Uterus (tissue), 4 donors: ENCODE measurements around the gene ZFAND3. TPM values are rescaled to one million over a fixed set of nuclear protein-coding genes. Genes with fewer than 3 reads are reported as not detected.

Experiments used
- DNase-seq, 2 donors: peaks; one replicate each; pipeline ENCODE4 v3.0.0-alpha.2; 2019 to 2020
- H3K27ac ChIP-seq, 2 donors: fragments of 200-600 bp; sonication (generic); 1 replicate in 1 of 2; 2 replicates in 1 of 2; pipeline ENCODE4 v1.5.1; 2016 to 2018
- H3K27me3 ChIP-seq, 2 donors: fragments of 200-600 bp; sonication (generic); one replicate each; pipeline ENCODE4 v1.5.1; 2018 to 2019; ENCODE audit warnings: control low read depth in 1 of 2
- H3K36me3 ChIP-seq, 2 donors: fragments of 200-600 bp; sonication (generic); one replicate each; pipeline ENCODE4 v1.5.1; 2019; ENCODE audit warnings: control low read depth in 1 of 2
- H3K4me1 ChIP-seq, 2 donors: fragments of 200-600 bp; sonication (generic); one replicate each; pipeline ENCODE4 v1.5.1; 2018 to 2019; ENCODE audit warnings: control low read depth in 1 of 2
- H3K4me3 ChIP-seq, 2 donors: fragments of 200-600 bp; sonication (generic); 1 replicate in 1 of 2; 2 replicates in 1 of 2; pipeline ENCODE4 v1.5.1; 2018 to 2019; ENCODE audit warnings: mild to moderate bottlenecking in 1 of 2
- H3K9me3 ChIP-seq, 2 donors: fragments of 200-600 bp; sonication (generic); one replicate each; pipeline ENCODE4 v1.5.1; 2019; ENCODE audit warnings: control low read depth in 1 of 2
- POLR2A ChIP-seq, 2 donors: fragments of 450-650 bp; IDR thresholded peaks; one replicate each; pipeline ENCODE4 v1.6.1; 2016; ENCODE audit warnings: antibody characterized with exemption in 2 of 2, mild to moderate bottlenecking in 1 of 2, moderate library complexity in 1 of 2
- intact Hi-C: fragments of 100-400 bp; cut with DNase I; formaldehyde crosslinking; loops from one replicate; pipeline ENCODE4 v1.15.1; 2023; ENCODE audit warnings: low total_unique reads
- total RNA-seq, 4 donors: library from RNA; depleted of rRNA in 3 of 4; stranded (reverse); fragments of >200 nt in 3 of 4; gene quantifications; one replicate each; pipeline versions ENCODE4 v1.1.0 to v1.2.4, GENCODE V29; 2014 to 2023
- TF ChIP-seq, protein P1 (sequence below), 4 experiments: fragments of 200-600 bp in 2 of 4; fragments of 450-650 bp in 2 of 4; sonication (generic) in 2 of 4; IDR thresholded peaks; one replicate each; pipeline ENCODE4 v1.5.1; 2016 to 2019; ENCODE audit warnings: antibody characterized with exemption in 4 of 4, mild to moderate bottlenecking in 2 of 4, moderate library complexity in 1 of 4
- donor health status: DM: yes; HTN: yes; CAD: no.

The ZFAND3 gene
- total RNA-seq, 4 donors from 2014 or later, result 5.0 to 81.9 (median 54.6) TPM

DNA sequence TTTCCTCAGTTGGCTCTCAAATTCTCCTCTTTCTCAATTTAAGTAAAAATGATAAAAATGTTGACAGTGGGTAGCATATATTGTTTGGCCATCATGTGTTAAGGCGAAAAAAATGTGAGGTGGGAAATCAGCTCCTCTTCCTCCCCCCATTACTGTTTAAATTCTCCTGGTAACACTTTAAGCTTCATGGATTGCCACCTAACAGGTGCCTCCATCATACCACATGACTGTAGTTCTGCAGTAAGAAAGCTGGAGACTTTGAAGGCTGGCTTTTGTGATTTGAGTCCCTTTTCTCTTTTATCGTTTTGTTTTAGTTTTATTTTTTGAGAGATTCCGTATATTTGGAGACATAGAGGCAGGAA is 1.2 kb downstream of the ZFAND3 start:
- H3K4me1 ChIP-seq, result no peaks in the 10 kb centered on the region
- no peaks in the 10 kb centered on the region for H3K27me3 ChIP-seq
- no peaks in the 10 kb centered on the region for H3K36me3 ChIP-seq
- intact Hi-C loops, result no loop called here
- peak overlapping the region; percentile 87 to 98 for H3K4me3 ChIP-seq
- no peak for DNase-seq
- peak overlapping the region; percentile 95 to 99 for H3K27ac ChIP-seq
- H3K9me3 ChIP-seq, result no peaks in the 10 kb centered on the region
- TF ChIP-seq, protein P1, sequence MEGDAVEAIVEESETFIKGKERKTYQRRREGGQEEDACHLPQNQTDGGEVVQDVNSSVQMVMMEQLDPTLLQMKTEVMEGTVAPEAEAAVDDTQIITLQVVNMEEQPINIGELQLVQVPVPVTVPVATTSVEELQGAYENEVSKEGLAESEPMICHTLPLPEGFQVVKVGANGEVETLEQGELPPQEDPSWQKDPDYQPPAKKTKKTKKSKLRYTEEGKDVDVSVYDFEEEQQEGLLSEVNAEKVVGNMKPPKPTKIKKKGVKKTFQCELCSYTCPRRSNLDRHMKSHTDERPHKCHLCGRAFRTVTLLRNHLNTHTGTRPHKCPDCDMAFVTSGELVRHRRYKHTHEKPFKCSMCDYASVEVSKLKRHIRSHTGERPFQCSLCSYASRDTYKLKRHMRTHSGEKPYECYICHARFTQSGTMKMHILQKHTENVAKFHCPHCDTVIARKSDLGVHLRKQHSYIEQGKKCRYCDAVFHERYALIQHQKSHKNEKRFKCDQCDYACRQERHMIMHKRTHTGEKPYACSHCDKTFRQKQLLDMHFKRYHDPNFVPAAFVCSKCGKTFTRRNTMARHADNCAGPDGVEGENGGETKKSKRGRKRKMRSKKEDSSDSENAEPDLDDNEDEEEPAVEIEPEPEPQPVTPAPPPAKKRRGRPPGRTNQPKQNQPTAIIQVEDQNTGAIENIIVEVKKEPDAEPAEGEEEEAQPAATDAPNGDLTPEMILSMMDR (IDR thresholded peaks at IDR 0.05), result no peak
- no peak for TF ChIP-seq POLR2A (IDR thresholded peaks at IDR 0.05)

DNA sequence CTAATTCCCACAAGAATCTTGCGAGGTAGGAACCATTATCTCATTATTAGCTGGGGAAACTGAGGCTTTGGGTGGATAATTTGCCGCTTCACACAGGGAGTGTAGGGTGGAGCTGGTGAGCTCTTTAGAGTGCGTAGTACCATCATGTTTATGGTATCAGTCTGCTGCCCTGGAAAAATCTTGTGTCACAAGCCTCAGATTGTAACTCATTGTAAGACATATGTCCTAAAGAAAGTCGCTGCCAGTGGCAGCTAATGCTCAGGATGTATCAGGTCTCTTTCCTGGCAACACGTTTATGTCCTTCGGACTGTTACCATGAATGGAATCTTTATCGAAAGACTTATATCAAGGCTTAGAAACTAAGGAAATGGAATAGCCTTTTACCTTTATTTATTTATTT is 1.9 kb downstream of the ZFAND3 start:
- no peaks in the 10 kb centered on the region for H3K36me3 ChIP-seq
- no peak overlapping the region for H3K27ac ChIP-seq
- intact Hi-C loops, result no loop called here
- no peak overlapping the region for H3K4me3 ChIP-seq
- TF ChIP-seq POLR2A (IDR thresholded peaks at IDR 0.05), result no peak
- no peaks in the 10 kb centered on the region for H3K27me3 ChIP-seq
- no peaks in the 10 kb centered on the region for H3K4me1 ChIP-seq
- H3K9me3 ChIP-seq, result no peaks in the 10 kb centered on the region
- no peak for DNase-seq

DNA sequence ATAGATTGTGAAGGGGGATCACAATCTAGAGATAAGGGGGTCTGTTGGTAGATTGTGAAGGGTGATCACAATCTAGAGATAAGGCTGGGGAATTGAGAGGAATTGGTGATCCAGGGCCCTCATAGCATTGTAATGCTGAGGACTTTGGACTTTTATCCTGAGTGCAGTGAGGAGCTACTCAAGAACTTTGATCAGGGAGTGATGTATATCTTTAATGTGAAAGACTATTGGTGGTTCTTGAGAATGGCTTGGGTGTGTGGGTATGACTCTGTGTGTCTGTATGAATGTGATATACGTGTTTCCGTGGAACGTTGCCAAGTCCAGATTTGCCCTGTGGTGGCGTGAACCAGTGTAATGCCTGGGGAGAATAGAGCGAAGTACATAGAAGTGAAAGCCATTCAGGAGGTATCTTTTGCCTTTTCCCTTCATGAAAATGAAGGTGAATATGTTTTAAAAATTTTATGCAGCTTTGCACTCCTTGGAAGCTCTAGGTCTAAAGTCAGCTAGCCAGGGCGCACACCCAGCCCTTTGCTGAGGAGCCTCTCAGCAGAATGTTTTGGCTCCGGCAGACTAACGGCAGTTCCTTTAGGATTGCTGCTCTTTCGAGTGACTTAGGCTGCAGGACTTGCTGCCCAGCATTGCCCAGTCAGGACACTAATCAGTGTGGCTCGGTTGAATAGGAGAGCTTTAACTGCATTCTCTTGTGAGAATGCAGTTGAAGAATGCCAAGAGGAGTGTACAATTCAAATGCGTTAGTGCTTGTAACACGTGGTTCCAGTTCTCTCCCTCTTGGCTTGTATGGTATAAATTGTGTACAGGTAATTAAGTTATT is 3.5 kb downstream of the ZFAND3 start:
- H3K27me3 ChIP-seq, result no peaks in the 10 kb centered on the region
- intact Hi-C loops, result no loop called here
- H3K9me3 ChIP-seq, result no peaks in the 10 kb centered on the region
- H3K36me3 ChIP-seq, result no peaks in the 10 kb centered on the region
- peak in 1 of 2 donors; percentile 21 for DNase-seq
- H3K4me1 ChIP-seq, result no peaks in the 10 kb centered on the region
- H3K27ac ChIP-seq, result no peak overlapping the region
- TF ChIP-seq POLR2A (IDR thresholded peaks at IDR 0.05), result no peak
- TF ChIP-seq, protein P1 (IDR thresholded peaks at IDR 0.05), result no peak
- H3K4me3 ChIP-seq, result no peak overlapping the region

DNA sequence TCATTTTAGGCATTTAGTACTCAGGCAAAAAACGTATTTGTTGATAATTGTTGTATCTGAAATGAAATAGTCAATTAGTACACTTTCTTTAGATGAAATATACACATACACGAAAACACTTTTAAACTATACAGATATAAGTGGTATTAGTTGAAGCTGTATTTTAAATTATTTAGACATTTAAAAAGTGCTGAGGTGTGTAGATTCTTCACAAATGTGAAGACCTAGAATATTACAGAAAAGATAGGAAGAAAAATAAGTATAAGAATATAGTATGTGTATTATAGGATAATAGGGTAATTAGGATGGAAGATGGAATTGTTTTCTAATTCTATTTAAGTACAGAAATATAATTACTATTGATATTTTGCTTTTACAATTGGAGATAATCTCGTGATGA is 4.6 kb downstream of the ZFAND3 start:
- H3K27ac ChIP-seq, result no peak overlapping the region
- H3K4me3 ChIP-seq, result no peak overlapping the region
- no peaks in the 10 kb centered on the region for H3K36me3 ChIP-seq
- no peaks in the 10 kb centered on the region for H3K4me1 ChIP-seq
- H3K9me3 ChIP-seq, result no peaks in the 10 kb centered on the region
- intact Hi-C loops, result no loop called here
- TF ChIP-seq POLR2A (IDR thresholded peaks at IDR 0.05), result no peak
- TF ChIP-seq, protein P1 (IDR thresholded peaks at IDR 0.05), result no peak
- no peaks in the 10 kb centered on the region for H3K27me3 ChIP-seq
- DNase-seq, result no peak

DNA sequence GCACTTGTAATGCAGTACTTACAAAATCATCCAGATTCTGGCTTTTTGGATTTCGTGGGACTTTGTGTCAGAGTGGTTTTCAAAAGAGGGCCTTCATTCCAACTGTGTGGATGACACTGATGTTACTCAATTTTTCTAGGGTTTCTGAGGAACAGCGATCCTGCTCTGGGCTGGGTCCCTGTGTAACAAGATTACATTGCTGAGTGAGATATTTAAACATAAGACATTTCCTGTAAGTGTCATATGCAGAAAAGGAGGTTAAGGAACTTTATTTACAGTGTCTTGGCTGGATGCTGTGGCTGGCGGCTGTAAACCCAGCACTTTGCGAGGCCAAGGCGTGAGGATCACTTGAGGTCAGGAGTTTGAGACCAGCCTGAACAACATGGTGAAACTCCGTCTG is 6.7 kb downstream of the ZFAND3 start:
- DNase-seq, result no peak
- H3K27me3 ChIP-seq, result no peaks in the 10 kb centered on the region
- intact Hi-C loops, result no loop called here
- no peak overlapping the region for H3K27ac ChIP-seq
- no peak overlapping the region for H3K4me3 ChIP-seq
- TF ChIP-seq, protein P1 (IDR thresholded peaks at IDR 0.05), result no peak
- no peak for TF ChIP-seq POLR2A (IDR thresholded peaks at IDR 0.05)
- no peaks in the 10 kb centered on the region for H3K9me3 ChIP-seq
- H3K4me1 ChIP-seq, result no peaks in the 10 kb centered on the region
- H3K36me3 ChIP-seq, result no peaks in the 10 kb centered on the region
